Skin of body (tissue), 2 donors: Measurements from ENCODE around the gene ARHGEF40. TPM values are rescaled to one million over a fixed set of nuclear protein-coding genes. Genes with fewer than 3 reads are reported as not detected.
A peak's percentile ranks its signal among the peaks of the same experiment; 100 is the strongest.
"Not testable (repeated sequence)": the region's sequence is repeated elsewhere in the genome, so short reads cannot be mapped to it uniquely, and the experiment has no call there.

ENCODE experiments used
- DNase-seq: peaks from one replicate; lab custom pipeline; 2025; lab: John Stamatoyannopoulos, UW
- total RNA-seq: library from RNA; depleted of rRNA; stranded (reverse); fragments of >200 nt; gene quantifications from one replicate; pipeline ENCODE4 v1.2.3, GENCODE V29; 2014

Gene ARHGEF40
- total RNA-seq, 1 donor from 2014 or later = 37.2 TPM

- peak; percentile 62 for DNase-seq
Observed at GRCh38 chr14:21039585-21040369, 30.3 kb upstream of the ARHGEF40 start.

- DNase-seq = no peak
Observed at GRCh38 chr14:21040370-21040925, 29.7 kb upstream of the ARHGEF40 start.

- DNase-seq = not testable (repeated sequence)
Observed at GRCh38 chr14:21040941-21041340, 29.2 kb upstream of the ARHGEF40 start.

- no peak for DNase-seq
Observed at GRCh38 chr14:21041676-21042433, 28.2 kb upstream of the ARHGEF40 start, which contains the start of gene RNASE7. TSS of gene RNASE7 (plus strand) at chr14:21042362. CDS start at chr14:21042993, 631 bp downstream.

GRCh38 chr14:21042918-21043317 lies 27.2 kb upstream of the ARHGEF40 start:
- DNase-seq = no peak

GRCh38 chr14:21043387-21043973 lies 26.6 kb upstream of the ARHGEF40 start:
- no peak for DNase-seq

- no peak for DNase-seq
Observed at GRCh38 chr14:21043974-21044618, 26.0 kb upstream of the ARHGEF40 start.

- DNase-seq = no peak
Observed at GRCh38 chr14:21047378-21047781, 22.7 kb upstream of the ARHGEF40 start.

GRCh38 chr14:21048638-21049037 lies 21.5 kb upstream of the ARHGEF40 start:
- no peak for DNase-seq

- no peak for DNase-seq
Observed at GRCh38 chr14:21049271-21049673, 20.8 kb upstream of the ARHGEF40 start.

GRCh38 chr14:21050597-21050996 lies 19.5 kb upstream of the ARHGEF40 start:
- no peak for DNase-seq

- no peak for DNase-seq
Observed at GRCh38 chr14:21053184-21054122, 16.7 kb upstream of the ARHGEF40 start.

GRCh38 chr14:21054123-21054767 lies 15.9 kb upstream of the ARHGEF40 start:
- no peak for DNase-seq

GRCh38 chr14:21054768-21055145 lies 15.3 kb upstream of the ARHGEF40 start:
- no peak for DNase-seq

- no peak for DNase-seq
Observed at GRCh38 chr14:21055432-21056117, 14.5 kb upstream of the ARHGEF40 start.

GRCh38 chr14:21056520-21057163 lies 13.5 kb upstream of the ARHGEF40 start:
- DNase-seq = no peak

- DNase-seq = no peak
Observed at GRCh38 chr14:21057803-21058675, 12.1 kb upstream of the ARHGEF40 start, which contains the start of gene RNASE8. TSS of gene RNASE8 (plus strand) at chr14:21057822. CDS start at chr14:21057893, 71 bp downstream.
